Activated CD4-positive, alpha-beta T cell treated with anti-CD3 and anti-CD28 coated beads, Interleukin-2, amount 50 U/mL, for 4 hours (primary cell): ENCODE data around the gene WDPCP.
"Not testable (repeated sequence)": the region's sequence is repeated elsewhere in the genome, so short reads cannot be mapped to it uniquely, and the experiment has no call there.

Experiments used
- DNase-seq, 2 experiments: peaks; one replicate each; pipeline ENCODE4 v3.0.0-alpha.2; 2020

Gene WDPCP

DNA sequence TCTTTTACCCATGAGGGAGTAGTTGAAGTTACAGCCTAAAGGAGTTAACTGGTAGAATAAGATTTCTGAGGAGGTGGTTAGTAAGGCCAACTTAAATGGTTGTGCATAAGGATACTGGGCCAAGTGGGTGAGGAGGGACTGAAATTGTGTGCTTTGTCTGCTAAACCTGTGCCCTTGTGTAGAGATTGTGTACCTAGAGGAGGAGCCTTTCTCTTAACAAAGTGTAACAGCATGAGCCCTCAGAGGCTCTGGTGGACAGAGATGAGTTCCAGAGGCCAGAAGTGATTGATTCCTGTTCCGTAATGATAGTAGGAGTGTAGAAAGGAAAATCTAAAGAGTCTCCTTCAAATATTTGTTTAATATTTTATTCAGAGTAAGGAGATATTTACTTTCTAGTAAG, 494.8 kb downstream of the WDPCP start:
- DNase-seq: no peak

GRCh38 chr2:63092857-63093256, 495.4 kb downstream of the WDPCP start:
- DNase-seq: no peak

DNA sequence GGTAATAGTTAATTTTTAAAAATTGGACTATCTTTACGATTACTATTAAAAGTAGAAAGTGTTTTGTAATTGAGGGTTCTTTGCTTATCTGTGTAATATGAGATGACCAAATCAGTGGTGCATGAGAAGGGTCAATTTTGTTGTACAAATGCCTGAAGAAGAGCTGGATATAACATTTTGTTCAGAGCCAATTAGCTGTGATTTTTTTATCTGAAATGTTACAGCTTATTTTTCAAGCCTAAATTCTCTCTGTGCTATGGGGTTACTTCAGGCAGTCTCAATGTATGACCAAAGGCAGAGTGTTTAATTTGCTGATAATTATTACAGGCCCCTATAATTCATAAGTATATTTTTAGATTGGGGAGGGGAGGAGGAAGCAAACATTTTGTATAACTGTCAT, 495.9 kb downstream of the WDPCP start:
- no peak for DNase-seq

DNA sequence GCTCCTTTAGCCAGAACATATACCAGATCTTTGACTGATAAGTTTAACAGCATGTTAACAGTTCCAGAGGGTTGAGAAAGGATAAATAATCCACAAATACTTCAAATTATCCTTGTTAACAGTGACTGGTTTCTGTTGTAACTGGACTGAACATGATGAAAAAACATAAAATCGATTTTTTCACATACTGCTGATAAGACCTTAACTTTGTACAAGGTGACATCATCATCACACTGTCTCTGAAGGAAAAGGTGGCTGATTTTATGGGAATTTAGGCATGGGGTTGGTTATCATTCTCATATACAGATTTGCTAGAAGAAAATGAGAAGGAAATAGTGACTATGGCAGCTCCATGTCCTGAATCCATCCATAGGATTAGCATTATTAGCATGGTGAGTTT, 501.6 kb downstream of the WDPCP start:
- DNase-seq: no peak

DNA sequence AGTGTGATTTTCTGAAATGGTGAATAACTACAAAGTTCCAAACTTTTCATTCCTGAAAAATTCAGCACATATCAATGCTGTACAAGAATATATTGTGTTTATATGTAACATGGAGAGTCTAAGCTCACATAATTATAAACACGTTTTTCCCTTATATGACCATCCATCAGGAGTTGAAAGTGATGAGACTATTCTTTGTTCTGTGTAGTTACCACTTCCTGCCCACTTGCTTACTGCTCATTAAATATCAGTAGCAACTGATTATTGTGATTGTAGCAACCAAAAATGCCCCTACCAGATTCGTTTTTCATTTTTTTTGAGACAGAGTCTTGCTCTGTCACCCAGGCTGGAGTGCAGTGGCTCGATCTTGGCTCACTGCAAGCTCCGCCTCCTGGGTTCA, 506.9 kb downstream of the WDPCP start:
- no peak for DNase-seq

DNA sequence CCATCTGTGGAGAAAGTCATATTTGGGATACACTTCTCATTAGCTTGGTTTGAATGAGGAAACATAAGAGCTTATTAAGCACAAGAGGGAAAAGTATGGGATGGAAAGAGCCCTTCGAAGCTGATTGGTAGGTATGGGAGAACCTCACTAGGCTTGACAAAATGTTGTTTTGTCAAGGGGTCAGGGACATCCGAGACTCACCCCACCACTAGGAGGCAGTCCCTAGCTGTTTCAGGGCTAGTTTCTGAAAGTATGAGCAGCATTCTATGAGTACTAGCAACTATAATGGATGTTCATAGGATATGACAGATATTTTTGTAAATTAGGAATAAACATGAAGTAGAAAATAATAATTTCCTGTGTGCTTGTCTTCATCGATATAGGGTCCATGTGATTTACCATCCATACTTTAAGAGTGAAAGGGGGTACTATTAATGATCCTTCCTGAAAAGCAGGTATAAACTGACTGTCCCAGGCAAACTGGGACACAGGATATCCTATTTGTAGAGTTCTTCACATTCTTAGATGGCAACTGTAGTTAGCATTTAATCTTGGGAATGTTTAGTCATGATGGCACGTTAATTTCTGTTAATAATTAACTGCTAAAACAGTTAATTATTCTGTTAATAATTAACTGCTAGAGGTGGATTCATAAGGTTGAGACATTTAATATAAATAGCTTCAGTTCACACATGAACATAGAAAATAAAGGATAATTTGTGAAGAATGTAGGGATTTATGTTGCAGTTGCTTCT, 509.2 kb downstream of the WDPCP start:
- no peak for DNase-seq

DNA sequence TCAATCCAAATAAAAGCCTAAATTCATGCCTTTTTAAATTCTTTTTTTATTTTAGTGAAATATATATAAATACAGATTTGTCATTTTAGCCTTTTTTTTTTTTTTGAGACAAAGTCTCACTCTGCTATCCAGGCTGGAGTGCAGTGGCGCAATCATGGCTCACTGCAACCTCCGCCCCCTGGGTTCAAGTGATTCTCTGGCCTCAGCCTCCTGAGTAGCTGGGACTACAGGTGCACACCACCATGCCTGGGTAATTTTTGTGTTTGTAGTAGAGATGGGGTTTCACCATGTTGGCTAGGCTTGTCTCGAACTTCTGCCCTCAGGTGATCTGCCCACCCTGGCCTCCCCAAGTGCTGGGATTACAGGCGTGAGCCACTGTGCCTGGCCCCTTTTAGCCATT, 513.9 kb downstream of the WDPCP start:
- DNase-seq: not testable (repeated sequence)

DNA sequence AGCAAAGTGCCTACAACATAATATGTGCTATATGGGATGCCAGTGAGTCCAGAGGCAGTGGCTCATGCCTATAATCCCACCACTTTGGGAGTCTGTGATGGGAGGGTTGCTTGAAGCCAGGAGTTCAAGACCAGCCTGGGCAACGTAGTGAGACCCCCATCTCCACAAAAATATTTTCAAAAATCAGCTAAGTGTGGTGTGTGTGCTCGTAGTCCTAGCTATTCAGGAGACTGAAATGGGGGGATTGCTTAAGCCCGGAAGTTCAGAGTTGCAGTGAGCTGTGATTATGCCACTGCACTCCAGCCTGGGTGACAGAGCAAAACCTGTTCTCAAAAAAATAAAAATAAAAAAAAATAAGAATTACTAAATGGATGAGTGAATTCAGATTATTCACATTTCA, 514.3 kb downstream of the WDPCP start:
- DNase-seq: no peak

GRCh38 chr2:63071664-63072063, 516.6 kb downstream of the WDPCP start:
- no peak for DNase-seq
